ENCODE measurements around the gene ALKAL2.
"Not testable (repeated sequence)": the region's sequence is repeated elsewhere in the genome, so short reads cannot be mapped to it uniquely, and the experiment has no call there.

ALKAL2 gene, protein sequence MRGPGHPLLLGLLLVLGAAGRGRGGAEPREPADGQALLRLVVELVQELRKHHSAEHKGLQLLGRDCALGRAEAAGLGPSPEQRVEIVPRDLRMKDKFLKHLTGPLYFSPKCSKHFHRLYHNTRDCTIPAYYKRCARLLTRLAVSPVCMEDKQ

DNA sequence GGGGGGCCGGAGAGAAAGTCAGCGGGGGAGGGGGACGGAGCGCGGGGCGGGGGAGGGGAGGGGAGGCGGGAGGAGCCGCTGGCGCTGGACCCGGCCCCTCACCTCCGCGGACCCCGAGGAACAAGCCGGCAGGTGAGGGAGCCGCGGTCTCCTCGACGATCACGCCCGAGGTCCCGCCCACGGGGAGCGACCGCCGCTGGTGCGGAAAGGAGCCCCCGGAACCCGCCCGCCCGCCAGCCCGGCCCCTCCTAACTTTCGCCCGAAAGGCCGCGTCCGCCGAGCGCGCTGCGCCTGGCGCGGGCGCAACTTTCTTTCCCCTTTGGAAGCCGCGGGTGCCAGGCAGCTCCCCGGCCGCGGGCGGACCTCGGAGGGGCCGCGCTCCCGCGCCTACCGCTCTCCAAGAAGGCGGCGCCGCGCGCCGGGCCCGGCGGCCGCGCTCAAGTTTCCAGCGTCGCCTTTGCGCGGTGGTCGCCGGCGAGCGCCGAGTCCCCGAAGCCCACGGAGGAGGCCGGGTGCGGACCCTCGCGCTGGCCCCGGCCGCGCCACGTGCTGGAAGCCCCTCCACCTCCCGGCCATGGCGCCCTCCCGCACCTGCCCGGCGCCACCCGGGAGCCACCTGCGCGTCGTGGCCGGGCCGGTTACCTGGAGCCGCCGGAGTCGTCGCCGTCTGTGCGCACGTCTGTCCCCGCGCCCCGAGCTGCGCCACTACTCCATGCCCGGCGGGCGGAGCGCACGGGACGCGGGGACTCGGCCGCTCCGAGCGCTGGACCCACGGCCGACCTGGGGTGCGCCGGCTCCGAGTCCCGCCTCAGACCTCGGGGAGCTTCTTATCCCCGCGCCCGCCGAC lies at the start of gene ALKAL2:
TSS of gene ALKAL2 (minus strand) at position 181 of the 847 bp plus-strand sequence. CDS start 256 bp downstream, outside the sequence.
- DNase-seq (ENCODE audit: low spot score), result peak; percentile 62

DNA sequence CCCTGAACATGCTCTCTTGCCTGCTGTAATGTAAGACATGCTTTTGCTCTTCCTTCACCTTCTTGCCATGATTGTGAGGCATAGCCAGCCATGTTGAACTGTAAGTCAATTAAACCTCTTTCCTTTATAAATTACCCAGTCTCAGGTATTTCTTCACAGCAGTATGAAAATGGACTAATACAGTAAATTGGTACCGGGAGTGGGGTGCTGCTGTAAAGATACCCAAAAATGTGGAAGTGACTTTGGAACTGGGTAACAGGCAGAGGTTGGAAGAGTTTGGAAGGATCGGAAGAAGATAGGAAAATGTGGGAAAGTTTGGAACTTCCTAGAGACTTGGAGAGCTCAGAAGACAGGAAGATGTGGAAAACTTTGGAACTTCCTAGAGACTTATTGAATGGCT lies 49.1 kb upstream of the ALKAL2 start:
- DNase-seq (ENCODE audit: low spot score), result not testable (repeated sequence)

DNA sequence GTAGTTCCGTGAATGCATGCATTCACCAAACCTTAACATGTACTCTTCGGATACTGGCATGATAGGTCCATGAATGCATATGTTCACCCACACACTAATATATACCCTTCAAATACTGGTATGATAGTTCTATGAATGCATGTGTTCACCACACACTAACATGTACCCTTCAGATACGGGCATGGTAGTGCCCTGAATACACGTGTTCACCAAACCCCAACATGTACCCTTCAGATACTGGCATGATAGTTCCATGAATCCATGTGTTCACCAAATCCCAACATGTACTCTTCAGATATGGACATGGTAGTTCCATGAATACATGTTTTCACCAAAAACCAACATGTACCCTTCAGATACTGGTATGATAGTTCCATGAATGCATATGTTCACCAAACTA lies 48.5 kb upstream of the ALKAL2 start:
- no peak for DNase-seq (ENCODE audit: low spot score)

DNA sequence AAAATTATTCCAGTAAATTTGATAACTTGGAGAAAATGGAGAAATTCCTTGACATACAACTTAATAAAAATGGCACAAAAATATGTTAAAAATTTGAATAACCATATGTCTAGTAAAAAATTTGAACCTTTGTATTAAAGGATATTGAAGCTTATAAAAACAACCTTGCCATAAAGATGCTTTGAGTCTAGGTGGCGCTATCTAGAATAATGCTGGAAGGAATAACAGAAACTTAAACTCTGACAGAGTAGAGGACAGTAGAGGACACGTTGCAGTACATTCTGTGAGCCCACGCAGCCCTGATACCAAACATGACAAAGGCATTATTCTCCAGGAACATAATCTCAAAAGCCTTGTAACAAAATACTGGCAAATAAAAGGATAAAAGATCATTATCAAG lies 44.7 kb upstream of the ALKAL2 start:
- no peak for DNase-seq (ENCODE audit: low spot score)

DNA sequence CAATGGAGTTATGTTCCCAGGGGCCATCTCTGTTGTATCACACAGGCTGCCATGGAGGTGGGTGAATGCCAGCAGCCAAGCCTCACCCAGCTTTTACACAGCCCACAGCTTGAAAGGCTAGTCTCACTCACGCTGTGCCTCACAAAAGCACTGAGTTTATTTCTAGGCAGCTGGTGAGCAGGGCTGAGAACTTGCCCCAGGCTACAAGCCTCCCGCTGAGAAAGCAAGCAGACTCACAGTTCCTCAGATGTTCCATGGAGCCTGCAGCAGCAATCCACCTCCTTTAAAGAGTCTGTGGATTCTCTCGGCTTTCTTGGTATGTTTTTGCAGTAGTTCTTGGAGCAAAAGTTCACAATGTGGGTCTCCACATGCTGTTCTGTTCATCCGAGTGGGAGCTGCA lies 40.9 kb upstream of the ALKAL2 start:
- DNase-seq (ENCODE audit: low spot score), result no peak

DNA sequence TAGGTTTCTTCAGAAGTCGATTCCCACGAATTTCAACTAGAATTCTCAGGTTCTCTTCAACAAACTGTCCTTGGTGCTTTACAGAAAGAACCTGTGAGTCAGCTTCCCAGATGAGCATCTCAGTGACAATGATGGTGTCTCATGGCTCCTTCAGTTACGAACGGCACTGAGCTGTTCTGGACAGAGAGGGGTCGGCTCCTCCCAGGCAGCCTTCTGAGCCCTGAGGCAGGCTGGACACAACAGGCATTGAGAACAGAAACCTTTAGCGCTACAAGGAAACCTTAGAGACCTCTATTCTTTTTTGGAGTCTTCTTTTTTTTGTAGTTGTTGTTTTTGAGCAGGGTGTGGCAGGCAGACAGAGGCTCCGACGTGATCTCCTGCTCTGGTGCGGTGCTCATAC lies 35.1 kb upstream of the ALKAL2 start:
- DNase-seq (ENCODE audit: low spot score), result no peak

DNA sequence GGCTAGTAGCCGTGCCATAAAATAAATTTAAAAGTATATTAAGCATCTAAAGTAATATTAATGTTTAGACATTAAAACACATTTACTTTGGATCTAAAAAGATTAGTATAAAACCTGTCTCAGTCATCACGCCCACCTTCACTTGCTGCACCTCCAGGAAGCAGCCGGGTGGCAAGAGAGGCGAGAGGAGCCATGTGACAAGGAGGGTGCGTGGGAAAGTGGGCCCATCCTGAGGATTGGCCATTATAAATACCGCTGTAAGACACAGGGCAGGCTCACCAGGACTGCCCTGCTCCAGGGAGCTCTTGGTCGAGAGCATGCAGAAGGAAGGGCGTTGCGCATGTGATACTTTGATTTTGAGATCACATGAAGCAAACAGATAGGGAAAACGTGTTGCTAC lies 34.4 kb upstream of the ALKAL2 start:
- no peak for DNase-seq (ENCODE audit: low spot score)

DNA sequence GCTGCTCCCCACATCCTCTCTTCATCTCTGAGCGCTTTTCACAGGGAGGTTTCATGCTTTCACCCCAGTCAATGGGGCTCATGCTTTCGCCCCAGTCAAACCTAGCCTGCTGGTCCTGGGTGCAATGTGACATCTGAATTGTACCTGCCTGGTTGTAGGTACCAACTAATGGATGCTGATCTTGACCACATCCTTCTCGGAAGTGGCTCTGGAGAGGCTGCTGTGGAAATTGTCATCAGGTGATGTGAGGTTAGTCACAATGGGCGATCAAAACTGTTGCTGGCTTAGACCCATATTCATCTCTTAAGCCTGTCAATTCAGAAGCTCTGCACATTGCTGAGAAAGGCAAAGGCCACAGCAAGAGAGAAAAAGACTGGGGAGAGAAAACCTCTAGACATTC lies 32.7 kb upstream of the ALKAL2 start:
- no peak for DNase-seq (ENCODE audit: low spot score)

DNA sequence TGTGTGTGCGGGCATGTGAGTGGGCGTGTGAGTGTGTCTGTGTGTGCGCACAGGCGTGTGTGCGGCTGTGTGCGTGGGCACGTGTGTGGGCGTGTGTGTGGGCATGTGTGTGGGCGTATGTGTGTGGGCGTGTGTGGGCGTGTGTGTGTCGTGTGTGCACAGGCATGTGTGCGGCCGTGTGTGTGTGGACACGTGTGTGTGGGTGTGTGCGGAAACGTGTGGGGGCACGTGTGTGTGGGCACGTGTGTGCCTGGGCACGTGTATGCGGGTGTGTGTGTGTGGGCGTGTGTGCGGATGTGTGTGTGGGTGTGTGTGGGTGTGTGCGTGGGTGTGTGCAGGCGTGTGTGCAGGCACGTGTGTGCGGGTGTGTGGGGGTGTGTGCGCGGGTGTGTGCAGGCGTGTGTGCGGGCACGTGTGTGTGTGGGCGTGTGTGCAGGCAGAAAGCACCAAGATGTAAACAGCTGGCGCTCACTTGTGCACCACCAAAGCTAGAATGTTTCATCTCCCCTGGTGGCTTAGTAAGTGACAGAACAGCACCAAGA lies 31.2 kb upstream of the ALKAL2 start:
- no peak for DNase-seq (ENCODE audit: low spot score)

DNA sequence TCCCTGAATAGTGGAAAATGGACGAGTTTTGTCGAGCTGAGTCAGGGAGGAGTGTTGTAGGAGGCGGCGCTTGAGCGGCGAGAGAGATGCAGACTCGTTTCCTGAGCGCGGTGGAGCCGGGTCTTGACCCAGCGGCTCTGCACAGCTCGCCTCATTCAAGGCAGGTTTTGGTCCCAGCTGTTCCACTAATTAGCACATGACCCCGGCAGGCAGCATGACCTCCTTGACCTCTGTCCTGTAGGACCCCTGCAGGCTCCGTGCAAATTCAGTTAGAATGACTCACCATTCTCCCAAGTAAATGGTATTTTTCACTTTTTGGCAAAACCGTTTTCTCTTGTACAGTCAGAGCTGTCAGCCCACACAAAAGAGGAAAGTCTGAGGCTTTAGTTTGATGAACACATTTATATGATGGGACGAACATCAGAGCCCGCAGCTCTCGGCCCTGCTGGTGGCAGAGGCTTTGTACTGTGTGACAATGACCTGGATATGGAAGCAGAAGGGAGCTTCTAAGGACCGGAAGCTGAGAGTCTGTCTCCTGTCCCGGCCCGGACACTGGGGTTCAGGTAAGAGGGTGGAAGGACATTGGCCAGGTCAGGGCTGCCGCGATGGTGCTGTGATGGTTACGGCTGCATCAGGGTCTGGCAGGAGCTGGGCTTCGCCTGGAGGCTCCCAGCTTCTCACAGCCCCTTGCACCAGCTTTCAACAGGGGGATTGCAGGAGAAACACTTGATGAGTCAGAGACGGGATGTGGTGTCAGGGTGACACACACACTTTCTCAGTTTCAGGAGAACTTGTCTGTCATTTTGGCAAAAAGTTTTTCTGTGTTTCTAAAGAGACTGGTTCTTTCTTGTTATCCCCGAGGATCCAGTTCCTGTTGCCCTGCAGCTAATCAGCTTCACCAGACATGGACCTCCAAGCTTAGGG lies 29.9 kb upstream of the ALKAL2 start:
- DNase-seq (ENCODE audit: low spot score), result no peak

DNA sequence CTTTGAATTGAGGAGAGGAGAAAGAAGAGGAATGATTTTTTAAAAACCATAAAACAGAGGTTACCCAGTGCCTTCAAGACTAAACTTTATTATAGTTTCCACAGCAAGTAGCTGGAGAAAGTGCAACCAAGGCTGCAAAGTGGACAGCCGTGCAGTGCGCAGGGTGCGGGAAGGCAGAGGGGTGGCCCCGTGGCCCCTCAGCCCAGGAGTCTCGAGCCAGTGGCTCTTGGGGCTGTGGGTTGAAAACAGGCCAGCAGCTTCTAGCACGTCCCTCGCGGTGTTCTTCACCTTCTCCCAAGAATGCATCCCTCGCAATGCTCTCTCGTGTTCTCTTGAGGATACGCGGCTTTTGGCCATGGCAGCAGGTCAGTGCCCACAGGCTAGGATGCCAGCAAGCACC lies 28.5 kb upstream of the ALKAL2 start:
- DNase-seq (ENCODE audit: low spot score), result no peak

DNA sequence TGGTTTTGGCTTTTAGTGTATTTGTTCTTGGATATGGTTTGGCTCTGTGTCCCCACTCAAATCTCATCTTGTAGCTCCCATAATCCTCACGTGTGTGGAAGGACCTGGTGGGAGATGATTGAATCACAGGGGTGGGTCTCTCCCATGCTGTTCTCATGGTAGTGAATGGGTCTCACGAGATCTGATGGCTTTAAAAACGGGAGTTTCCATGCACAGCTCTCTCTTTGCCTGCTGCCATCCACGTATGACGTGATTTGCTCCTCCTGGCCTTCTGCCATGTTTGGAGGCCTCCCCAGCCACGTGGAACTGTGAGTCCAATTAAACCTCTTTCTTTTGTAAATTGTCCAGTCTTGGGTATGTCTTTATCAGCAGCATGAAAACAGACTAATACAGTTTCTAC lies 28.0 kb upstream of the ALKAL2 start:
- not testable (repeated sequence) for DNase-seq (ENCODE audit: low spot score)

DNA sequence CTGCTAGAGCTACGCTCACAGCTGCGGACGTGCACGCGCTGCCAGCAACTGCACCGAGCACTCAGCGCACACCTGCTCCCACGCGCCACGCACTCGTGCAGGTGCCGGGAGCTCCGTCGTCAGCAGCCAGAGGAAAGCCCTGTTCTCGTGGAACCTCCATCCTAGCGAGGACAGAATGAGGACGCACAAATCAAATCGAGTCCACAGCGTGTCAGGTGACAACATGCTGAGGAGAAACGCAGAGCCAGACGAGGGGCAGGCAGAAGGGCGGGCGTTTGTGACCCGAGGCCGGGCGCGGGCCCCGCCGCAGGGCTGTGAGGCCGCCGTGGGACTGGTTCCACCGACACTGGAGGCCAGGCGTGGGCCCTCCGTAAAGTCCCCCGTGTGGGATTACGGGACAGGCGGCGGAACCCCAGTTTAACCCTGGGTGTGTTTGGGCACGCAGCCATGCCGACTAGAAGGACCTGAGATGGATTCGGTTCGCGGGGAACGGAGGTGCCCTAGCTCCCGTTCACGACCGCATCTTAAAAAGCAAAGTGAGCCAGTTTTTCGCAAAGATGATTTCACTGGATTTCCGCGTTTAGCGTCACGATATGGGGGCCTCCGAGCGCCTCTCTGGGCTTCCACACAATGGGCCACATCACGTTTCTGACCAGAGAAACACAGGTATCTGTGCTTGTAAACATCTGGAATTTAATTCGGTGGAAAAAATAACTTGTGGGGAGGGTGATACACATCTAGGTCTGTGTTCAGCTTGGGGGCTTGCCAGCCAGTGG lies 26.9 kb upstream of the ALKAL2 start:
- no peak for DNase-seq (ENCODE audit: low spot score)

DNA sequence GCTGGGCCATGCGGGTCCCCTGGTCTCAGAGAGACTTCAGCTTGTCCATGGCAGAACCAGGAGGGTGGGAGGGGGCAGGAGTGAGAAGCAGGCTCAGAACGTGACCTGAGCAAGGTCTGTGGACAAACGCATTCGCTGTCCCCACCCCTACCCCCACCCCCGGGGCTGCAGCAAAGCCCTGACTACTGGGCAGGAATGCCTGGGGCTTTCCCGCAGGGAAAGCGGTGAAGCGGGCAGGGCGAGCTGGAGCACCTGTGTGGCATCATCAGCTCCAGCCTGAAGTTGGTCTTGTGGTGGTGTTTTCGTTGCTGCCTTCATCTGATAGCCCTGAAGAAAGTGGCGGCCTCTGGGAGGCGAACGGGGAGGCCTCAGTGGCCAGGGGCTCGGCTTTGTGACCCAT lies 26.1 kb upstream of the ALKAL2 start:
- no peak for DNase-seq (ENCODE audit: low spot score)

DNA sequence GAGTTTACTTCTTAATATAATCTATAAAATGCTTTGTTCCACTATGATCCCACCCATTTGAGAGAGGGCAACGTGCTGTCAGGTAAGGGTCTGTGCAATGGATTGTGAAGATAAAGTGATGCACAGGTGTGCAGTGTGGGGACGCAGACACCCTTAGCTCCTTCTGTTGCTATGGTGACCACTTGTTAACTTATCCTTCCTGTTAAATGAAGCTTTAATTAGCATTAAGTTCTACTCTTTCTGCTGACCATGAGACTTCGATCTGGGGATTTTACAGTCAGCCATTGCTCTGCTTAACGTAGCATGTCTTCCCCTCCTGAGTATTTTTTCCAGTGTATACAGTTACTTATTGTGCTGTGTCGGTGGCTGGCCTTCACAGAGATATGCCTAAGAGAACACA lies 23.1 kb upstream of the ALKAL2 start:
- no peak for DNase-seq (ENCODE audit: low spot score)

DNA sequence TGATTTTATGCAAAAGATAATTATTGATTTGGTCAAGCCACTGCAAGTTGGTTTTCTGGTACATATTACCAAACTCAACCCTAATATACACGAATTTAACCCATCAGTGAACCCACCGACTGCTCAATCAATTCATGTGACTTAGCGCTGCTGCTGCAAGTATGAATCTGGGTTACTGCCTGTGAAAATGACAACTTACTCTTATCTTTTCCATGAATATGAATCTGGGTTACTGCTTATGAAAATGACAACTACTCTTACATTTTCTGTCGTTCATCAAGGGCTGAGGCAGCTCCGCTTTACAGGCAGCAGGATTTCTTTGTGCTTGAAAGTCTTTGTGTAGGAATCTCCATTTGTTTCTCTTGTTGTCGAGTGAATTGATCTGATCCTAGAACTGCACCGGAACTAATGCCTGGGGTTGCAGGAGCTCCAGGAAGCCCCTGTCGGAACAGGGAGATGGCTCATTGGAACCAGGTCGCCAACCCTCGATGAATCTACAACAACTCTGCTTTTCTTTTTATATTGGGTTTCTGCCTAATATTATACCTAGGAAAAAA lies 22.1 kb upstream of the ALKAL2 start:
- DNase-seq (ENCODE audit: low spot score), result no peak

DNA sequence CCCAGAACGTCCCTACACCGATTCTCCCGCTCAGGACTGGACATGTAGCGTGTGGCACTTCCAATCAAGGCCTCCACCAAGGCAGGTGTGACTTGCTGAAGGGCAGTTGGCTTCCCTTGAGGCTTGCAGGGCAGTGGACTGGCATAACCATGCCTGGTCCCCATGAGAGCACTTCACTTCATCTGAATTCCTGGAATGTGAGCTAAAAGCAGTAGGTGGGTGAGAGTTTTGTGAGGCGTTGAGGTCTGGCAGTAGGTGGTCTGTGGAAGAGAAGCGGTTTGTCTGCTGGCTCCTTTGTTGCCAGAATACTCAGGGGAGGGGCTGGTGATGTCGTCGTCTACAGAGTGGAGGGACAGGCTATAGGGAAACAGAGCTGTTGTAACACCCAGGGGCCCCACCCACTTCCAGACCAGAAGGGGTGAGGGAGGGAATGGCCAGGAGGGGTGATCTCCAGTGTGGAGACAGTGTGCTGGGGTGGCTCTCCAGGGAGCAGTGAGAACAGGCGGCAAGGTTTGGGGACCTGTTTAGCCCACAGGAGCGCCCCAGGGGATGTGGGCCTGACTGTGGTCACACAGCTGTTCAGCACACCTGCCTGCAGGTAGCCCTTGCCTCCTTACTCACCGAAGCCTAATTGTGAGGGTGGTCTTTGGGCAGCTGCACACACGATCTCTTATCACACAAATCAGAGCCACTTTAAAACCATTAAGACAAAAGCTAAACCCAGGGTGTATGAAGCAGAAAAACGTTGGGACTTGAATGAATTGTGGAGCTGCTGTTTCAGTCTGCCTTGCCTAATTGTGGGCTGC lies 21.5 kb upstream of the ALKAL2 start:
- no peak for DNase-seq (ENCODE audit: low spot score)

DNA sequence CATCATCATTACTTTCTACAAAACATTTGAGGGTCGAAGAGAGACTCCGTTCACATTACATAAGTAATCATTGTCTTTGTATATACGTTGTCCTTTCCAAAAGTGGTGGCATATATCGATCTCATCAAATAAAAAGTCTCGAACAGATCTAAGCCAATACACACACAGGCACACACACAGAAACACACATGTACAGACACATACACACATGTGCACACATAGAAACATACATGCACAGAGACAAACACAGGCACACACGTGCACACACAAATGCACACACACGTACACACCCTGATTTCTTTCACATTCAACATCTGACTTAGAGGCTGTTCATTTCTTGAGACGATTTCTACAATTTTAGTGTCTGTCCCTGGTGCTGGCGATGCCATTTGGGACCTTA lies 17.5 kb upstream of the ALKAL2 start:
- no peak for DNase-seq (ENCODE audit: low spot score)

DNA sequence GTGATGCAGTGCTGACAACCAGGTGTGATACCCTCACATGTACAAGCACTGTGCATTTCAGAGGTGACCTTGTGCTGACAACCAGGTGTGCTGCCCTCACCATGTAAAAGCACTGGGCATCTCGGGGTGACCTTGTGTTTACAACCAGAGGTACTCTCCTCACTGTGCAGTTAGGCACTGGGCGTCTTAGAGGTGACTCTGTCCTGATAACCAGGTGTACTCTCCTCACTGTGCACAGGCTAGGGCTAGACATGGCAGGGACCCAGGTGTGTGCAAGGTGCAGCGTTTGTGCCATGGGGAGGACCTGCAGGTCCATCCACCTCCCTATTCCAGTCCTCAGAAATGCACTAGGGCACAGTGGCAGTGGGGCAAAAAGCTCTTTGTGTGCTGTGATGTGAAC lies 8.5 kb upstream of the ALKAL2 start:
- DNase-seq (ENCODE audit: low spot score), result no peak

DNA sequence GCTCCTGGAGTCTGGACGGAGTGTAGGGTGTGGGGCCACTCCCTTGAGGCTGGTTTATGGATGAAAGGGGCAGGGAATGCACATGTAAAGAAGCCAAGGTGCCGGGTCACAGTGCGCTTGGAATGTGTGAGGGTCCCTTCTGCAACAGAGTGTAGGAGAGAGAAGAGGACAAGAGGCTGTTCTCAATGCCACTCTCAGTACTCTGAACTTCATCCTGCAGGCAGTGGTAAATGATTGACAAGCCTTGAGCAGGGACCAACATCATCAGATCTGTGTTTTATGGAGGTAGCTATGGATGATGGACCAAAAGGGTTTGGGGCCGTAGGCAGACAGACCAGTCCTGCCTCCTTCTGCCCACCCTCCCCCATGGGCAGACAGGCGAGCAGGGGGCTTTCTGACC lies 7.2 kb upstream of the ALKAL2 start:
- no peak for DNase-seq (ENCODE audit: low spot score)

Measured in D341Med (cell line).